Measurements from ENCODE around the gene EPB41. TPM values are rescaled to one million over a fixed set of nuclear protein-coding genes. Genes with fewer than 3 reads are reported as not detected.

The EPB41 gene
- total and polyA plus RNA-seq, 2 donors (not counting 3 experiments of a cell fraction or from before 2014, with no cell fraction given) = 22.3 to 45.7 TPM

- ChIA-PET CTCF (interaction anchor here (2.0 to 2.1 kb wide), 2 partner anchors 136 to 138 kb away, joined by 5 to 8 read pairs; no protein-coding TSS in a partner anchor), POLR2A (interaction anchor here (0.5 kb wide), 1 partner anchor 169 kb away, joined by 5 read pairs; no protein-coding TSS in a partner anchor)
- no peak overlapping the region for H2AFZ ChIP-seq (ENCODE audit: low read depth, low read length)
- H3K79me2 ChIP-seq (ENCODE audit: control insufficient read depth, insufficient read depth, low read length) = no peaks in the 10 kb centered on the region
- peaks cover 10% of the 10 kb centered on the region for H3K4me1 ChIP-seq (ENCODE audit: control insufficient read depth, extremely low read depth, insufficient read depth, low read length)
- H3K27me3 ChIP-seq (ENCODE audit: control insufficient read depth in 2 of 2, insufficient read depth in 2 of 2, low read length in 2 of 2) = no peaks in the 10 kb centered on the region
- no peak overlapping the region for H3K4me3 ChIP-seq (replicated peaks in 1 of 3; ENCODE audit: insufficient read depth in 1 of 3, low read depth in 1 of 3, low read length in 3 of 3)
- no peaks in the 10 kb centered on the region for H3K9me1 ChIP-seq (replicated peaks; ENCODE audit: control insufficient read depth, extremely low read depth, insufficient read depth, low read length)
- intact Hi-C loops (cut with micrococcal nuclease) (loop anchor here (1.0 kb wide), 1 partner anchor 10 kb away; no protein-coding TSS in a partner anchor), dilution Hi-C loops (cut with MboI; ENCODE audit: extremely low pct_ligation_motif_present, low sequenced_read_pairs) (no loop called here)
- no peaks in the 10 kb centered on the region for H3K9me3 ChIP-seq (replicated peaks; ENCODE audit: control insufficient read depth, insufficient read depth, low read length)
- TF ChIP-seq POLR2A (IDR thresholded peaks at IDR 0.05; ENCODE audit: low read depth, low read length) (no peak), CTCF (IDR thresholded peaks at IDR 0.05; ENCODE audit: extremely low read depth in 1 of 2, insufficient read depth in 1 of 2, low read depth in 1 of 2, low read length in 2 of 2) (no peak), MYC (IDR thresholded peaks at IDR 0.05; ENCODE audit: low read depth, low read length) (no peak), EZH2 (IDR thresholded peaks at IDR 0.05; ENCODE audit: borderline replicate concordance, low read depth, low read length, severe bottlenecking) (no peak)
- no peaks in the 10 kb centered on the region for H4K20me1 ChIP-seq (replicated peaks; ENCODE audit: control insufficient read depth, extremely low read depth, insufficient read depth, low read length)
- no TSS peak for BruUV-seq (replicated peaks)
- no peak overlapping the region for H3K9ac ChIP-seq (replicated peaks; ENCODE audit: extremely low read depth, insufficient read depth, low read length)
- FAIRE-seq (no peak), DNase-seq (ENCODE audit: low read depth, low spot score) (no peak)
- H3K4me2 ChIP-seq (ENCODE audit: insufficient read depth, low read length) = no peak overlapping the region
- peaks cover 0 to 2% of the 10 kb centered on the region in 2 experiments for H3K36me3 ChIP-seq (ENCODE audit: control insufficient read depth in 2 of 2, extremely low read depth in 1 of 2, insufficient read depth in 2 of 2, low read length in 2 of 2)
- H3K27ac ChIP-seq (ENCODE audit: insufficient read depth, low read depth, low read length) = no peak overlapping the region
Measured at GRCh38 chr1:28897789-28898188, 16.6 kb upstream of the EPB41 start.

- CTCF ChIA-PET = interaction anchor here (0.5 to 2.1 kb wide), 6 partner anchors 16 to 635 kb away, joined by 3 to 8 read pairs (median 4); no protein-coding TSS in a partner anchor
- intact Hi-C loops (cut with micrococcal nuclease) = loop anchor here (1.0 kb wide), 1 partner anchor 11 kb away; no protein-coding TSS in a partner anchor
Measured at GRCh38 chr1:28898405-28898881, 15.9 kb upstream of the EPB41 start.

More at GRCh38 chr1:28898405-28898881, 15.9 kb upstream of the EPB41 start:
- Histone ChIP-seq H3K4me2 (ENCODE audit: insufficient read depth, low read length) (no peak overlapping the region), H3K9me1 (replicated peaks; ENCODE audit: control insufficient read depth, extremely low read depth, insufficient read depth, low read length) (no peaks in the 10 kb centered on the region), H3K4me1 (ENCODE audit: control insufficient read depth, extremely low read depth, insufficient read depth, low read length) (peaks cover 10% of the 10 kb centered on the region), H3K9me3 (replicated peaks; ENCODE audit: control insufficient read depth, insufficient read depth, low read length) (no peaks in the 10 kb centered on the region), H4K20me1 (replicated peaks; ENCODE audit: control insufficient read depth, extremely low read depth, insufficient read depth, low read length) (no peaks in the 10 kb centered on the region), H2AFZ (ENCODE audit: low read depth, low read length) (no peak overlapping the region), H3K9ac (replicated peaks; ENCODE audit: extremely low read depth, insufficient read depth, low read length) (no peak overlapping the region), H3K4me3 (replicated peaks in 1 of 3; ENCODE audit: insufficient read depth in 1 of 3, low read depth in 1 of 3, low read length in 3 of 3) (no peak overlapping the region), H3K27ac (ENCODE audit: insufficient read depth, low read depth, low read length) (no peak overlapping the region), H3K27me3 (ENCODE audit: control insufficient read depth in 2 of 2, insufficient read depth in 2 of 2, low read length in 2 of 2) (no peaks in the 10 kb centered on the region), H3K79me2 (ENCODE audit: control insufficient read depth, insufficient read depth, low read length) (no peaks in the 10 kb centered on the region), H3K36me3 (ENCODE audit: control insufficient read depth in 2 of 2, extremely low read depth in 1 of 2, insufficient read depth in 2 of 2, low read length in 2 of 2) (peaks cover 0 to 2% of the 10 kb centered on the region in 2 experiments)
- no TSS peak for BruUV-seq (replicated peaks)
- POLR2A ChIA-PET = no interaction called here
- DNase-seq (ENCODE audit: low read depth, low spot score) (peak; percentile 36), FAIRE-seq (no peak)
- TF ChIP-seq GATA2 (IDR thresholded peaks at IDR 0.05; ENCODE audit: insufficient read depth, insufficient read length, low read depth, low read length) (no peak), POLR2A (IDR thresholded peaks at IDR 0.05; ENCODE audit: low read depth, low read length) (no peak), CTCF (IDR thresholded peaks at IDR 0.05; ENCODE audit: extremely low read depth in 1 of 2, insufficient read depth in 1 of 2, low read depth in 1 of 2, low read length in 2 of 2) (no peak)
- TF ChIP-seq, protein P1, sequence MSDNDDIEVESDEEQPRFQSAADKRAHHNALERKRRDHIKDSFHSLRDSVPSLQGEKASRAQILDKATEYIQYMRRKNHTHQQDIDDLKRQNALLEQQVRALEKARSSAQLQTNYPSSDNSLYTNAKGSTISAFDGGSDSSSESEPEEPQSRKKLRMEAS (IDR thresholded peaks at IDR 0.05; ENCODE audit: insufficient read depth, insufficient read length) = no peak
- dilution Hi-C loops (cut with MboI; ENCODE audit: extremely low pct_ligation_motif_present, low sequenced_read_pairs) = no loop called here

Data from endothelial cell of umbilical vein (primary cell).